HCT116 (cell line): ENCODE results near the gene IFNA2. TPM values are rescaled to one million over a fixed set of nuclear protein-coding genes. Genes with fewer than 3 reads are reported as not detected.
"Not testable (repeated sequence)": the region's sequence is repeated elsewhere in the genome, so short reads cannot be mapped to it uniquely, and the experiment has no call there.

Experiments
- ATAC-seq: fragments of 200-7000 bp; cut with Tn5 transposase; 2 replicates; pipeline ENCODE4 v1.9.1; 2020; ENCODE audit warnings: mild to moderate bottlenecking, moderate library complexity
- BruUV-seq: library from RNA; stranded (reverse); fragments of 400-500 nt; replicated peaks from 2 replicates; lab custom pipeline; 2021; lab: Mats Ljungman, UMichigan
- CTCF ChIA-PET: fragments of 300-600 bp; sonication (Branson Sonifier 250); formaldehyde crosslinking; loops from one replicate; lab custom pipeline; 2021; ENCODE audit warnings: antibody characterized with exemption; lab: Charles Lee
- POLR2A ChIA-PET: fragments of 300-600, 350-600 bp; sonication (Branson Sonifier 250); formaldehyde crosslinking; loops from one replicate; lab custom pipeline; 2021; ENCODE audit warnings: antibody characterized with exemption; lab: Charles Lee
- RAD21 ChIA-PET, 2 experiments: fragments of 300-600 bp; sonication (Branson Sonifier 250); formaldehyde crosslinking; loops; one replicate each; lab custom pipeline; 2023; ENCODE audit warnings: low total read pairs in 2 of 2; ENCODE audit not compliant: uncharacterized antibody in 2 of 2, unreplicated experiment in 2 of 2, low non-redundant PET in 1 of 2; lab: Charles Lee
- DNase-seq: peaks from one replicate; pipeline ENCODE4 v3.0.0-alpha.2; 2010; ENCODE audit warnings: low read depth, low spot score
- H2AFZ ChIP-seq: fragments of 200-600 bp; shearing (Covaris generic), sonication (generic); 2 replicates; pipeline ENCODE4 v1.6.1; 2017; ENCODE audit warnings: low read depth, mixed run types, mixed read lengths, antibody characterized with exemption, low read length; ENCODE audit not compliant: poor library complexity, severe bottlenecking
- H3K27ac ChIP-seq: 2 replicates; pipeline ENCODE4 v1.5.1; 2012; ENCODE audit warnings: low read depth, low read length
- H3K27me3 ChIP-seq: fragments of 200-600 bp; sonication (generic); 2 replicates; pipeline ENCODE4 v1.6.1; 2016; ENCODE audit warnings: mixed run types, low read length, mixed read lengths; ENCODE audit not compliant: insufficient read depth
- H3K36me3 ChIP-seq, 2 experiments: fragments of 200-500 bp in 1 of 2; fragments of 200-600 bp in 1 of 2; sonication (Bioruptor generic) in 1 of 2; sonication (generic) in 1 of 2; 2 replicates each; pipeline versions ENCODE4 v1.5.1 to v1.6.1; 2014 to 2016; ENCODE audit warnings: low read length in 2 of 2, inconsistent platforms in 1 of 2, mixed read lengths in 1 of 2, mixed run types in 1 of 2; ENCODE audit not compliant: insufficient read depth in 2 of 2, control insufficient read depth in 1 of 2
- H3K4me1 ChIP-seq, 2 experiments: fragments of 200-600 bp in 1 of 2; sonication (generic) in 1 of 2; 2 replicates each; pipeline versions ENCODE4 v1.5.1 to v1.6.1; 2012 to 2017; ENCODE audit warnings: low read length in 2 of 2, inconsistent platforms in 1 of 2, mild to moderate bottlenecking in 1 of 2, mixed read lengths in 1 of 2, mixed run types in 1 of 2, moderate library complexity in 1 of 2; ENCODE audit not compliant: insufficient read depth in 2 of 2, control insufficient read depth in 1 of 2
- H3K4me2 ChIP-seq: fragments of 200-600 bp; sonication (generic); 2 replicates; pipeline ENCODE4 v1.6.1; 2017; ENCODE audit warnings: mixed run types, low read length, mixed read lengths
- H3K4me3 ChIP-seq, 2 experiments: fragments of 200-600 bp in 1 of 2; sonication (generic) in 1 of 2; replicated peaks in 1 of 2; 2 replicates each; pipeline ENCODE4 v1.5.1; 2011 to 2016; ENCODE audit warnings: low read length in 2 of 2, control low read depth in 1 of 2, low read depth in 1 of 2, mild to moderate bottlenecking in 1 of 2, mixed read lengths in 1 of 2, mixed run types in 1 of 2
- H3K79me2 ChIP-seq: fragments of 200-600 bp; sonication (generic); 2 replicates; pipeline ENCODE4 v1.6.1; 2017; ENCODE audit warnings: mild to moderate bottlenecking, mixed run types, low read length, moderate library complexity, mixed read lengths; ENCODE audit not compliant: insufficient read depth
- H3K9ac ChIP-seq: fragments of 200-600 bp; sonication (generic); 2 replicates; pipeline ENCODE4 v1.6.1; 2016; ENCODE audit warnings: low read length, mixed read lengths
- H3K9me2 ChIP-seq: fragments of 200-600 bp; sonication (generic), shearing (Covaris generic); 2 replicates; pipeline ENCODE4 v1.6.1; 2017; ENCODE audit warnings: mixed run types, mild to moderate bottlenecking, moderate library complexity; ENCODE audit not compliant: insufficient read depth
- H3K9me3 ChIP-seq, 2 experiments: fragments of 200-500 bp in 1 of 2; fragments of 200-600 bp in 1 of 2; sonication (Bioruptor generic) in 1 of 2; sonication (generic) in 1 of 2; 2 replicates each; pipeline ENCODE4 v1.6.1; 2014 to 2017; ENCODE audit warnings: low read length in 2 of 2, mixed read lengths in 2 of 2, inconsistent platforms in 1 of 2, low read depth in 1 of 2, mild to moderate bottlenecking in 1 of 2, mixed run types in 1 of 2, moderate library complexity in 1 of 2; ENCODE audit not compliant: control insufficient read depth in 1 of 2, insufficient read depth in 1 of 2
- H4K20me1 ChIP-seq: fragments of 200-600 bp; sonication (generic), shearing (Covaris generic); 2 replicates; pipeline ENCODE4 v1.6.1; 2017; ENCODE audit warnings: mixed run types, mild to moderate bottlenecking, moderate library complexity; ENCODE audit not compliant: insufficient read depth
- CTCF ChIP-seq, 3 experiments: fragments of 200-600 bp in 1 of 3; sonication (generic) in 1 of 3; IDR thresholded peaks in 2 of 3; conservative IDR thresholded peaks in 1 of 3; 2 replicates each; pipeline ENCODE4 v1.5.1; 2012 to 2017; ENCODE audit warnings: low read depth in 2 of 3, low read length in 2 of 3, antibody characterized with exemption in 1 of 3, borderline replicate concordance in 1 of 3, control low read depth in 1 of 3, mild to moderate bottlenecking in 1 of 3, mixed read lengths in 1 of 3, mixed run types in 1 of 3, moderate library complexity in 1 of 3; ENCODE audit not compliant: insufficient read depth in 1 of 3
- EZH2phosphoT487 ChIP-seq: fragments of 200-600 bp; IDR thresholded peaks from 2 replicates; pipeline ENCODE4 v1.6.1; 2018; ENCODE audit warnings: antibody characterized with exemption, borderline replicate concordance
- FOSL1 ChIP-seq: IDR thresholded peaks from 2 replicates; pipeline ENCODE4 v1.6.1; 2012; ENCODE audit warnings: low read depth
- JUND ChIP-seq: IDR thresholded peaks from 2 replicates; pipeline ENCODE4 v1.6.1; 2012
- POLR2AphosphoS5 ChIP-seq: IDR thresholded peaks from 2 replicates; pipeline ENCODE4 v1.6.1; 2011; ENCODE audit warnings: mild to moderate bottlenecking, low read depth, low read length, moderate library complexity
- RAD21 ChIP-seq: IDR thresholded peaks from 2 replicates; pipeline ENCODE4 v1.6.1; 2012; ENCODE audit warnings: low read depth, mild to moderate bottlenecking
- REST ChIP-seq: IDR thresholded peaks from 2 replicates; pipeline ENCODE4 v1.6.1; 2012; ENCODE audit warnings: low read depth
- SIN3A ChIP-seq: IDR thresholded peaks from 2 replicates; pipeline ENCODE4 v1.6.1; 2012; ENCODE audit warnings: low read depth
- SRF ChIP-seq: IDR thresholded peaks from 2 replicates; pipeline ENCODE4 v1.6.1; 2012; ENCODE audit warnings: low read depth
- TCF7L2 ChIP-seq: IDR thresholded peaks from 2 replicates; pipeline ENCODE4 v1.7.0; 2011; ENCODE audit warnings: borderline replicate concordance, inconsistent platforms; ENCODE audit not compliant: insufficient read depth, insufficient read length; ENCODE audit errors: extremely low read depth
- intact Hi-C: fragments of 100-400 bp; cut with micrococcal nuclease; formaldehyde crosslinking; loops from 2 replicates; pipeline ENCODE4 v1.10.0; 2022
- total RNA-seq: library from RNA; stranded (reverse); gene quantifications from one replicate; pipeline ENCODE4 v1.2.1, GENCODE V29; 2021; ENCODE audit not compliant: unreplicated experiment
- TF ChIP-seq, protein P1 (sequence below): IDR thresholded peaks from 2 replicates; pipeline ENCODE4 v1.6.1; 2011; ENCODE audit warnings: mild to moderate bottlenecking, low read length, moderate library complexity; ENCODE audit not compliant: insufficient replicate concordance; ENCODE audit errors: extremely low read depth
- TF ChIP-seq, protein P2 (sequence below): IDR thresholded peaks from 2 replicates; pipeline ENCODE4 v1.6.1; 2012

IFNA2 gene
- total RNA-seq, 1 experiment from 2014 or later = not detected

DNA sequence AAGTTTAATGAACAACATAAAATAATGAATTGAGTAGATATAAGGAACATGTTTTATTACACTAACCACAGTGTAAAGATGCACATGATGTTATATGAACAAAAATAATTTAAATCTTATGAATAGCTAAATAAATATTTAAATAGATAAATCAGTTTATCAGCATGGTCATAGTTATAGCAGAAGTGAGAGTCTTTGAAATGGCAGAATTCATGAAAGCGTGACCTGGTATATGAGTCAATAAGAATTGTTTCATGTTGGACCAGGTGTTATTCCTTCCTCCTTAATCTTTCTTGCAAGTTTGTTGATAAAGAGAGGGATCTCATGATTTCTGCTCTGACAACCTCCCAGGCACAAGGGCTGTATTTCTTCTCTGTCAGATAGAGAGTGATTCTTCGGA is 18.0 kb downstream of the IFNA2 start:
- CTCF ChIA-PET, POLR2A ChIA-PET, H3K79me2 ChIP-seq, H3K4me3 ChIP-seq, RAD21 ChIA-PET, H3K4me2 ChIP-seq, BruUV-seq, H3K27ac ChIP-seq, H3K27me3 ChIP-seq, DNase-seq, H3K4me1 ChIP-seq, ATAC-seq, H3K9me2 ChIP-seq, H2AFZ ChIP-seq, H3K9ac ChIP-seq, H3K9me3 ChIP-seq, H4K20me1 ChIP-seq, H3K36me3 ChIP-seq, intact Hi-C loops: not testable (repeated sequence)

- no peaks in the 10 kb centered on the region for H4K20me1 ChIP-seq
- H3K27me3 ChIP-seq = 0 out of 2 replicates have a peak, but pooled peaks cover 3% of the 10 kb centered on the region
- H3K27ac ChIP-seq = no peak overlapping the region
- H3K4me3 ChIP-seq = no peak overlapping the region
- H3K9me3 ChIP-seq = no peaks in the 10 kb centered on the region
- RAD21 ChIA-PET = no interaction called here
- H3K4me1 ChIP-seq = no peaks in the 10 kb centered on the region
- POLR2A ChIA-PET = no interaction called here
- no peak for DNase-seq
- H3K79me2 ChIP-seq = no peaks in the 10 kb centered on the region
- TF ChIP-seq POLR2AphosphoS5 (no peak), EZH2phosphoT487 (no peak), REST (no peak), FOSL1 (no peak), CTCF (IDR thresholded peaks at IDR 0.05 in 2 of 3, conservative IDR thresholded peaks at IDR 0.05 in 1 of 3; ENCODE audit: borderline replicate concordance in 1 of 3, insufficient read depth in 1 of 3, low read depth in 2 of 3, low read length in 2 of 3) (no peak), RAD21 (no peak), SIN3A (no peak), SRF (no peak), TCF7L2 (no peak), JUND (no peak)
- TF ChIP-seq, protein P1, sequence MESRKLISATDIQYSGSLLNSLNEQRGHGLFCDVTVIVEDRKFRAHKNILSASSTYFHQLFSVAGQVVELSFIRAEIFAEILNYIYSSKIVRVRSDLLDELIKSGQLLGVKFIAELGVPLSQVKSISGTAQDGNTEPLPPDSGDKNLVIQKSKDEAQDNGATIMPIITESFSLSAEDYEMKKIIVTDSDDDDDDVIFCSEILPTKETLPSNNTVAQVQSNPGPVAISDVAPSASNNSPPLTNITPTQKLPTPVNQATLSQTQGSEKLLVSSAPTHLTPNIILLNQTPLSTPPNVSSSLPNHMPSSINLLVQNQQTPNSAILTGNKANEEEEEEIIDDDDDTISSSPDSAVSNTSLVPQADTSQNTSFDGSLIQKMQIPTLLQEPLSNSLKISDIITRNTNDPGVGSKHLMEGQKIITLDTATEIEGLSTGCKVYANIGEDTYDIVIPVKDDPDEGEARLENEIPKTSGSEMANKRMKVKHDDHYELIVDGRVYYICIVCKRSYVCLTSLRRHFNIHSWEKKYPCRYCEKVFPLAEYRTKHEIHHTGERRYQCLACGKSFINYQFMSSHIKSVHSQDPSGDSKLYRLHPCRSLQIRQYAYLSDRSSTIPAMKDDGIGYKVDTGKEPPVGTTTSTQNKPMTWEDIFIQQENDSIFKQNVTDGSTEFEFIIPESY = no peak
- TF ChIP-seq, protein P2, sequence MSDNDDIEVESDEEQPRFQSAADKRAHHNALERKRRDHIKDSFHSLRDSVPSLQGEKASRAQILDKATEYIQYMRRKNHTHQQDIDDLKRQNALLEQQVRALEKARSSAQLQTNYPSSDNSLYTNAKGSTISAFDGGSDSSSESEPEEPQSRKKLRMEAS = no peak
- TF ChIP-seq, all 23 proteins: peak for 0
- no peak for ATAC-seq
- Histone ChIP-seq H3K9ac (no peak overlapping the region), H3K36me3 (no peaks in the 10 kb centered on the region), H3K9me2 (no peaks in the 10 kb centered on the region), H2AFZ (no peak overlapping the region), H3K4me2 (no peak overlapping the region)
- intact Hi-C loops = no loop called here
- no TSS peak for BruUV-seq
- CTCF ChIA-PET = no interaction called here
Measured at GRCh38 chr9:21362287-21362686, 22.9 kb downstream of the IFNA2 start.
